ENCODE data around the gene NTRK3.
A peak's percentile ranks its signal among the peaks of the same experiment; 100 is the strongest.

Gene NTRK3

DNA sequence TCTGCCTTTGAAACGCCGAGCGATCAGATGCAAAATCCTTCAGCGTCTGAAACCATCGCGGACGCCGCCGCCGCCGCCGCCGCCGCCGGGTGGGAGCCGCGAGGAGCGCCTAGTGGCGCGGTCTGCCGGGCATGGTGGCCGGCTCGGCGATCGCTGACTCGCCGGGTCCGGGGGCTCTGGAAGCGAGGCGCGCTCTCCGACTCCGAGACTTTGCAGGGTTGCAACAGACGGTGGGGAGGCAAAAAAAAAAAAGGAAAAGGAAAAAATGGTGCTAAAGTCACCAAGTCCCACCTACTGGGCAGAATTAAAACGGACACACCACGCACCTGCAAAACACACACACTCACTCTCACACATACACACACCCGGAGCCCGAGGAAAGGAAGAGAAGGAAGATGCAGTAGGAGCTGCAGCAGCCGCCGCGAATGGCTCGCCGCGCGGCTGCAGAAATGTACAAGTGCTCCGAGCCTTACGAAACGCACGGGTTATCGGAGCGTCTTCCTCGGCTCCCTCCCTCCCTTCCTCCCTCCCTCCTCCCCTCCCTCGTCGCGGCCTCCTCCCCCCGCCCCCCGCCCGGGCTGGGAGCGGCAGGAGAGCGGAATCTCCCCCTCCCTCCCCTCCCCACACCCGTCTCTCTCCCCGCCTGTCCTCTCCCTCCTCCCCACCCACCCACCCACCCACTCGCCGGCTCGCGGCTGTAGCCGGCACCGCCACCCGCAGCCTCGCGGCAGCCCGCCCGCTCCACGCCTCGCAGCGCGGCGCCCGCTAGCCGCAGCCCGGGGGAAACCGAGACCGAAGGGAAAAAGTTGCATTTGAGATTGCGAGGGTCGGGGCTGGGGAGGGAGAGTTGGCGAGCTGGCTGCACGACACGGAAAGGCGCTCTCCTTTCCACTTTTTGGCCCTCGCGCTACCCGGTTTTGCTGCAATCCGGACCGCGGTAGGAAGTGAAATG, at the start of gene NTRK3:
Gene NTRK3, minus strand, starts transcription at position 461 of the 952 bp plus-strand sequence. CDS start 586 bp downstream, outside the sequence.
- peak; percentile 6 for DNase-seq (ENCODE audit: low read depth)
- TF ChIP-seq, protein P1, sequence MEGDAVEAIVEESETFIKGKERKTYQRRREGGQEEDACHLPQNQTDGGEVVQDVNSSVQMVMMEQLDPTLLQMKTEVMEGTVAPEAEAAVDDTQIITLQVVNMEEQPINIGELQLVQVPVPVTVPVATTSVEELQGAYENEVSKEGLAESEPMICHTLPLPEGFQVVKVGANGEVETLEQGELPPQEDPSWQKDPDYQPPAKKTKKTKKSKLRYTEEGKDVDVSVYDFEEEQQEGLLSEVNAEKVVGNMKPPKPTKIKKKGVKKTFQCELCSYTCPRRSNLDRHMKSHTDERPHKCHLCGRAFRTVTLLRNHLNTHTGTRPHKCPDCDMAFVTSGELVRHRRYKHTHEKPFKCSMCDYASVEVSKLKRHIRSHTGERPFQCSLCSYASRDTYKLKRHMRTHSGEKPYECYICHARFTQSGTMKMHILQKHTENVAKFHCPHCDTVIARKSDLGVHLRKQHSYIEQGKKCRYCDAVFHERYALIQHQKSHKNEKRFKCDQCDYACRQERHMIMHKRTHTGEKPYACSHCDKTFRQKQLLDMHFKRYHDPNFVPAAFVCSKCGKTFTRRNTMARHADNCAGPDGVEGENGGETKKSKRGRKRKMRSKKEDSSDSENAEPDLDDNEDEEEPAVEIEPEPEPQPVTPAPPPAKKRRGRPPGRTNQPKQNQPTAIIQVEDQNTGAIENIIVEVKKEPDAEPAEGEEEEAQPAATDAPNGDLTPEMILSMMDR (IDR thresholded peaks at IDR 0.05; ENCODE audit: insufficient read depth, low read depth, low read length, missing control alignments): no peak
- H3K4me3 ChIP-seq (ENCODE audit: low read length): no peak within 1 kb of the TSS

GRCh38 chr15:88303395-88303794, 46.9 kb upstream of the NTRK3 start:
- TF ChIP-seq, protein P1 (IDR thresholded peaks at IDR 0.05; ENCODE audit: insufficient read depth, low read depth, low read length, missing control alignments): no peak
- DNase-seq (ENCODE audit: low read depth): peak; percentile 2
- no peak overlapping the region for H3K4me3 ChIP-seq (ENCODE audit: low read length)

GRCh38 chr15:88302373-88302772, 45.8 kb upstream of the NTRK3 start:
- no peak overlapping the region for H3K4me3 ChIP-seq (ENCODE audit: low read length)
- no peak for DNase-seq (ENCODE audit: low read depth)
- TF ChIP-seq, protein P1 (IDR thresholded peaks at IDR 0.05; ENCODE audit: insufficient read depth, low read depth, low read length, missing control alignments): no peak

GRCh38 chr15:88301311-88301710, 44.8 kb upstream of the NTRK3 start:
- TF ChIP-seq, protein P1 (IDR thresholded peaks at IDR 0.05; ENCODE audit: insufficient read depth, low read depth, low read length, missing control alignments): no peak
- no peak for DNase-seq (ENCODE audit: low read depth)
- H3K4me3 ChIP-seq (ENCODE audit: low read length): no peak overlapping the region

DNA sequence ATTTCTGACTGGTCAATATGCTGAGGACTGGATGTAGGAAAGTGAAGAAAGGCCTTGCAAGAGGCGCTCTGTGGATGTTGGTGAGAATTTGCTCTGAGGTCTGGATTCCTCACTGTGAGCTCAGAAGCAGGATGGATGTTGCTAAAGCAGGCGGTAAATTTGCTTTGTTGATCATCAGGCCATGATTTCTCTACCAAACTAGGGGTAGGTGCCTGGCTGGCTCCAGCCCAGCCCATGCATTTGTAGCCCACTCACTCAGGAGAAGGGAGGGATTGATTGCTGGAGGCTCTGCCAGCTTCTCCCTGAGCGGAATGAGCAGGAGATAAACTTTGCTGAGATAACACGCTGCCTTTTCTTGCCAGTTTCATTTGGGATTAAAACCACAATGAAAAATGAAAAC, 44.3 kb upstream of the NTRK3 start:
- TF ChIP-seq, protein P1 (IDR thresholded peaks at IDR 0.05; ENCODE audit: insufficient read depth, low read depth, low read length, missing control alignments): no peak
- no peak for DNase-seq (ENCODE audit: low read depth)
- H3K4me3 ChIP-seq (ENCODE audit: low read length): no peak overlapping the region

DNA sequence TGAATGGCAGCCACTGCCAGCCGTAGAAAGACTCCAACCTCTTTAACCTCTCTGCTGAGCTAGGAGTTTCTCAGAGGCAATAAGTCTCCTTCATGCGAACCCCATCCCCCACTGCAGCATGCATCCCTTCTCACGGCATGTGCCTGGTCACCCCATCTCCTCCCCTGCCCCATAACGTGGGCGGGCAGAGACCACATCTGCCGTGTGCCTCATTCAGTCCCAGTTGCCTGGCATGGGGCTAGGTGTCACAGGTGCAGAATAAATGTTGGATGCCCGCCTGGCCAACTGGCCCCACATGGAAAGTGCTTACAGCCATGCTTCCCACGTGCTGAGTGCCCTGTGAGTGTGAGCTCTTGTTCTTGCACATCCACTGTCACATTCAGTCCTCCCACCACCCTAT, 43.5 kb upstream of the NTRK3 start:
- no peak for DNase-seq (ENCODE audit: low read depth)
- TF ChIP-seq, protein P1 (IDR thresholded peaks at IDR 0.05; ENCODE audit: insufficient read depth, low read depth, low read length, missing control alignments): no peak
- no peak overlapping the region for H3K4me3 ChIP-seq (ENCODE audit: low read length)
